Measurements from ENCODE around the gene TERT. TPM values are rescaled to one million over a fixed set of nuclear protein-coding genes. Genes with fewer than 3 reads are reported as not detected.

The TERT gene
- total and polyA plus RNA-seq, 2 experiments from 2014 or later, result not detected

DNA sequence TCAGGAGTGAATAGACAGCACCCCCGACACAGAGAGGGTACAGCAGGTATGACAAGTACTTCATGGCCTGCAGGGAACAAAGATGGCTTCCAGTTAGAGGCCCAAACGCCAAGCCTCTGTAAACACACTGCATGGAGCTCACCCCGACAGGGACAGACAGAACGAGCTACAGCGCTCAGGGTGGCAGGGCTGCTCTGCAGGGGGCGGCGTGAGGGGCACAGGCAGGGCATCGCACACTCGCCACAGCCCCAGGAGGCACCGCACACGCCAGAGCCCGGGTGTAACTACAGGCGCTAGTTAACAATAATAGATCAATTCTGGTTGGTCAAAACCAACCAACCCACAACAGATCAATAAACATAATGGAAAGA is 28.9 kb upstream of the TERT start:
- H3K4me3 ChIP-seq, result no peak overlapping the region
- H3K27me3 ChIP-seq (replicated peaks; ENCODE audit: insufficient read depth), result no peaks in the 10 kb centered on the region
- no peaks in the 10 kb centered on the region for H3K79me2 ChIP-seq (ENCODE audit: insufficient read depth)
- 93% methylated on average over 13 of the region's 13 CpGs for WGBS, 2 experiments (ENCODE audit: low coverage in 1 of 2, low lambda C conversion rate in 2 of 2, missing lambda C conversion rate in 2 of 2)
- H3K4me2 ChIP-seq (ENCODE audit: unreplicated experiment), result no peak overlapping the region
- H3K9me2 ChIP-seq (ENCODE audit: insufficient read depth), result no peaks in the 10 kb centered on the region
- peaks cover 3% of the 10 kb centered on the region; the same call in 1 of the 2 replicates for H3K4me1 ChIP-seq (ENCODE audit: insufficient read depth)
- H3F3A ChIP-seq (ENCODE audit: insufficient read depth), result peaks cover 26% of the 10 kb centered on the region
- in situ Hi-C loops (cut with MboI), result no loop called here
- H3K27ac ChIP-seq, result no peak overlapping the region
- H2AFZ ChIP-seq, result no peak overlapping the region
- H4K20me1 ChIP-seq (ENCODE audit: insufficient read depth), result no peaks in the 10 kb centered on the region; the same call in 1 of the 2 replicates
- TF ChIP-seq EZH2phosphoT487 (IDR thresholded peaks at IDR 0.05; ENCODE audit: insufficient read depth, low read depth), result no peak
- TF ChIP-seq EZH2 (IDR thresholded peaks at IDR 0.05; ENCODE audit: insufficient read depth, poor library complexity, severe bottlenecking), result no peak
- H3K36me3 ChIP-seq (ENCODE audit: low read depth), result peaks cover 8% of the 10 kb centered on the region; the same call in 1 of the 2 replicates
- DNase-seq, result no peak
- no peaks in the 10 kb centered on the region for H3K9me3 ChIP-seq (ENCODE audit: low read depth)
- H3K9ac ChIP-seq, result no peak overlapping the region

DNA sequence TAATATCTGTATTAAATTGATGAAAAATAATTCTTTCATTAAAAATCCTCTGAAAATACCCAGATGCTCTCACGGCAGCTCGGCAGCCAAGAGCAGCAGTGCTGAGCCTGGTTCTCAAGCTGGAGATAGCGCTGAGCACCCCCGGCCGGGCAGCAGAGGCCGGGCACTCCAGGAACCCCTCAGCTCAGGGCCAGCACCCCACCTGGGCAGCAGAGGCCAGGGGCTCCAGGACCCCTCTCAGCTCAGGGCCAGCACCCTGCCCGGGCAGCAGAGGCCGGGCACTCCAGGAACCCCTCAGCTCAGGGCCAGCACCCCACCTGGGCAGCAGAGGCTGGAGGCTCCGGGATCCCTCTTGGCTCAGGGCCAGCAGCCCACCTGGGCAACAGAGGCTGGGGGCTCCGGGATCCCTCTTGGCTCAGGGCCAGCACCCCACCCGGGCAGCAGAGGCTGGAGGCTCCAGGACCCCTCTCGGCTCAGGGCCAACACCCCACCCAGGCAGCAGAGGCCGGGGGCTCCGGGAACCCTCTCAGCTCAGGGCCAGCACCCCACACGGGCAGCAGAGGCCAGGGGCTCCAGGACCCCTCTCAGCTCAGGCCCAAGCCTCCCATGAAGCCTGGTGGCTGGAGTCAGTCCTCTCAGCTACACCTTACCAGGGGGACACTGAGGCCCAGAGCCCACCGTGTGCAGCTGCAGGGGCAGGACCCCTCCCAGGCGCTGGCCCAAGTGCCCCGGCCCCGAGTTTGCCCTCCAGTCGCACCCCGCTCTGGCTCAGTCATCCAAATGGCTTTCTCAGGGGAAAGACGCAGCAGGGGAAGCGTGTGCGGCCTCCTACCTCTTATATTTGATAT is 28.3 kb upstream of the TERT start:
- H4K20me1 ChIP-seq (ENCODE audit: insufficient read depth), result no peaks in the 10 kb centered on the region; the same call in 1 of the 2 replicates
- no peak overlapping the region for H2AFZ ChIP-seq
- H3K9ac ChIP-seq, result no peak overlapping the region
- TF ChIP-seq EZH2phosphoT487 (IDR thresholded peaks at IDR 0.05; ENCODE audit: insufficient read depth, low read depth) (no peak), EZH2 (IDR thresholded peaks at IDR 0.05; ENCODE audit: insufficient read depth, poor library complexity, severe bottlenecking) (no peak)
- H3K4me1 ChIP-seq (ENCODE audit: insufficient read depth), result no peaks in the 10 kb centered on the region
- H3F3A ChIP-seq (ENCODE audit: insufficient read depth), result peaks cover 20% of the 10 kb centered on the region
- H3K4me2 ChIP-seq (ENCODE audit: unreplicated experiment), result no peak overlapping the region
- H3K36me3 ChIP-seq (ENCODE audit: low read depth), result peaks cover 8% of the 10 kb centered on the region; the same call in 1 of the 2 replicates
- H3K27ac ChIP-seq, result no peak overlapping the region
- 75 to 84% methylated on average over 19 to 21 of the region's 24 CpGs for WGBS, 2 experiments (ENCODE audit: low coverage in 1 of 2, low lambda C conversion rate in 2 of 2, missing lambda C conversion rate in 2 of 2)
- DNase-seq, result no peak
- in situ Hi-C loops (cut with MboI), result no loop called here
- no peaks in the 10 kb centered on the region for H3K9me3 ChIP-seq (ENCODE audit: low read depth)
- no peaks in the 10 kb centered on the region for H3K79me2 ChIP-seq (ENCODE audit: insufficient read depth)
- H3K27me3 ChIP-seq (replicated peaks; ENCODE audit: insufficient read depth), result no peaks in the 10 kb centered on the region
- no peak overlapping the region for H3K4me3 ChIP-seq
- H3K9me2 ChIP-seq (ENCODE audit: insufficient read depth), result no peaks in the 10 kb centered on the region

DNA sequence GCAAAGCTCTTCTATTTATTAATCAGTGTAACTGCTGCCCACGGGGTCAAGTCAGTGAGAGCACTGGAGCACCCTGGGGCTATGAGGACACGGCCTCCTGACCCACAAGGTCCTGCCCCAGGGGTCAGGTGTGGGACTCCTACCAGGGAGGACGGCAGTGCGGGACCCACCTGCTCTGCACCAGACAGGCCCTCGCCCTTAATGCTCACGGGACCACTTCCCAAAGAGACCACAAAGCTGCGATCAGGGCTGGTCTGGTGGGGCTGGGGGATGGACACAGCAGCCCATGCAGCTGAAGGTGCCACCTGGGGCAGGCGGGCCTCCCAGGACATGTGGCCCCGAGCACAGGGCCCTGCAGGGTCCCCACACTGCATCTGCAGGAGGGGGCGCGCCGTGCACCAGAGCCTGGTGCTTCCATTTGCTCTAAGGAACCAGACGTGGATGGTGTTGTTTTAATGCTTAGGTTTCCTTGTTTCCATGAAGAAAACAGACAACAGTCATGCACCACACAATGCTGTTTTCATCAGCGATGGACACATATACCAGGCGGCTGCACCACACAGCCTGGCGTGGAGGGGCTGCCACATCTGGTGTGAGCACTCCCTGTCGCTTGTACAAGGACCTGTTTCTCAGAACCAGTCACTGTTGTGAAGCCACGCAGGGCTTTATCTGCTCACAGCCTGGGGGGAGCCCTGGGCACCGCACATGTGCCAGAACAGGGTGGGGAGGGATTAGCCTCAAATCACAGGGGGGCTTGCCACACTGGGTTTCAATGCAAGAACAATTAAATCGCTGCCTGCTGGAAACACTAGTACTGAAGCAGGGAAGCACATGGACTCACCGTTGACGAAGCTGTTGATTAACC is 27.4 kb upstream of the TERT start:
- Histone ChIP-seq H3K27me3 (replicated peaks; ENCODE audit: insufficient read depth) (no peaks in the 10 kb centered on the region), H2AFZ (no peak overlapping the region), H3K27ac (no peak overlapping the region), H3K79me2 (ENCODE audit: insufficient read depth) (no peaks in the 10 kb centered on the region), H3K4me2 (ENCODE audit: unreplicated experiment) (no peak overlapping the region), H3K36me3 (ENCODE audit: low read depth) (peaks cover 8% of the 10 kb centered on the region), H3K9me2 (ENCODE audit: insufficient read depth) (no peaks in the 10 kb centered on the region), H3K9me3 (ENCODE audit: low read depth) (no peaks in the 10 kb centered on the region), H3K4me3 (no peak overlapping the region), H4K20me1 (ENCODE audit: insufficient read depth) (no peaks in the 10 kb centered on the region), H3K9ac (no peak overlapping the region), H3K4me1 (ENCODE audit: insufficient read depth) (no peaks in the 10 kb centered on the region), H3F3A (ENCODE audit: insufficient read depth) (peaks cover 19% of the 10 kb centered on the region)
- no peak for TF ChIP-seq EZH2phosphoT487 (IDR thresholded peaks at IDR 0.05; ENCODE audit: insufficient read depth, low read depth)
- TF ChIP-seq EZH2 (IDR thresholded peaks at IDR 0.05; ENCODE audit: insufficient read depth, poor library complexity, severe bottlenecking), result no peak
- DNase-seq, result no peak
- WGBS, 2 experiments (ENCODE audit: low coverage in 1 of 2, low lambda C conversion rate in 2 of 2, missing lambda C conversion rate in 2 of 2), result 93 to 94% methylated on average over 21 to 22 of the region's 22 CpGs
- in situ Hi-C loops (cut with MboI), result no loop called here

- H2AFZ ChIP-seq, result no peak overlapping the region
- 94 to 96% methylated on average over 16 of the region's 16 CpGs for WGBS, 2 experiments (ENCODE audit: low coverage in 1 of 2, low lambda C conversion rate in 2 of 2, missing lambda C conversion rate in 2 of 2)
- peaks cover 8% of the 10 kb centered on the region for H3K36me3 ChIP-seq (ENCODE audit: low read depth)
Observed at GRCh38 chr5:1321576-1321975, 26.7 kb upstream of the TERT start.

More at GRCh38 chr5:1321576-1321975, 26.7 kb upstream of the TERT start:
- Histone ChIP-seq H3K27ac (no peak overlapping the region), H3F3A (ENCODE audit: insufficient read depth) (peaks cover 16% of the 10 kb centered on the region), H3K9ac (no peak overlapping the region), H3K4me1 (ENCODE audit: insufficient read depth) (no peaks in the 10 kb centered on the region), H3K27me3 (replicated peaks; ENCODE audit: insufficient read depth) (no peaks in the 10 kb centered on the region), H3K79me2 (ENCODE audit: insufficient read depth) (no peaks in the 10 kb centered on the region), H3K4me2 (ENCODE audit: unreplicated experiment) (no peak overlapping the region), H4K20me1 (ENCODE audit: insufficient read depth) (no peaks in the 10 kb centered on the region), H3K4me3 (no peak overlapping the region), H3K9me2 (ENCODE audit: insufficient read depth) (no peaks in the 10 kb centered on the region), H3K9me3 (ENCODE audit: low read depth) (no peaks in the 10 kb centered on the region)
- in situ Hi-C loops (cut with MboI), result no loop called here
- TF ChIP-seq EZH2 (IDR thresholded peaks at IDR 0.05; ENCODE audit: insufficient read depth, poor library complexity, severe bottlenecking) (no peak), EZH2phosphoT487 (IDR thresholded peaks at IDR 0.05; ENCODE audit: insufficient read depth, low read depth) (no peak)
- DNase-seq, result no peak
